Trophoblast cell (in vitro differentiated cells and primary cell): ENCODE results near the gene HNRNPA0.

Experiments used
- DNase-seq, 2 donors: peaks; one replicate each; pipeline ENCODE4 v3.0.0-alpha.2; 2016
- H2AFZ ChIP-seq: 2 replicates; pipeline ENCODE4 v1.6.1; 2013; ENCODE audit warnings: low read length, moderate library complexity, mild to moderate bottlenecking; ENCODE audit not compliant: insufficient read depth, poor library complexity
- H2AK5ac ChIP-seq: 2 replicates; pipeline ENCODE4 v1.6.1; 2013; ENCODE audit warnings: mild to moderate bottlenecking, low read length
- H2BK120ac ChIP-seq: 2 replicates; pipeline ENCODE4 v1.6.1; 2013; ENCODE audit warnings: low read length, mild to moderate bottlenecking, moderate library complexity; ENCODE audit not compliant: insufficient read depth, poor library complexity
- H2BK12ac ChIP-seq: 2 replicates; pipeline ENCODE4 v1.6.1; 2013; ENCODE audit warnings: mild to moderate bottlenecking, low read length, moderate library complexity
- H2BK5ac ChIP-seq: 2 replicates; pipeline ENCODE4 v1.6.1; 2013; ENCODE audit warnings: low read length, low read depth, moderate library complexity, mild to moderate bottlenecking; ENCODE audit not compliant: poor library complexity
- H3K14ac ChIP-seq: 2 replicates; pipeline ENCODE4 v1.6.1; 2013; ENCODE audit warnings: mild to moderate bottlenecking, low read length
- H3K18ac ChIP-seq: 2 replicates; pipeline ENCODE4 v1.6.1; 2013; ENCODE audit warnings: mild to moderate bottlenecking, low read length
- H3K23ac ChIP-seq: 2 replicates; pipeline ENCODE4 v1.6.1; 2013; ENCODE audit warnings: low read length
- H3K27ac ChIP-seq: 2 replicates; pipeline ENCODE4 v1.5.1; 2013; ENCODE audit warnings: low read depth, mild to moderate bottlenecking, inconsistent platforms, low read length, moderate library complexity
- H3K27me3 ChIP-seq: 2 replicates; pipeline ENCODE4 v1.6.1; 2013; ENCODE audit warnings: inconsistent platforms, mild to moderate bottlenecking, low read length, moderate library complexity; ENCODE audit not compliant: insufficient read depth
- H3K36me3 ChIP-seq, 2 experiments: 1 replicate in 1 of 2; 2 replicates in 1 of 2; pipeline ENCODE4 v1.6.1; 2013; ENCODE audit warnings: low read length in 2 of 2, mild to moderate bottlenecking in 2 of 2, moderate library complexity in 1 of 2; ENCODE audit not compliant: insufficient read depth in 2 of 2, control insufficient read depth in 1 of 2
- H3K4ac ChIP-seq: 2 replicates; pipeline ENCODE4 v1.6.1; 2013; ENCODE audit warnings: low read depth, mild to moderate bottlenecking, low read length, moderate library complexity
- H3K4me1 ChIP-seq, 2 experiments: 1 replicate in 1 of 2; 2 replicates in 1 of 2; pipeline ENCODE4 v1.6.1; 2013; ENCODE audit warnings: low read length in 2 of 2, mild to moderate bottlenecking in 2 of 2, moderate library complexity in 1 of 2; ENCODE audit not compliant: insufficient read depth in 2 of 2, control insufficient read depth in 1 of 2
- H3K4me2 ChIP-seq: 2 replicates; pipeline ENCODE4 v1.6.1; 2013; ENCODE audit warnings: inconsistent platforms, mild to moderate bottlenecking, low read length, moderate library complexity
- H3K4me3 ChIP-seq: 2 replicates; pipeline ENCODE4 v1.5.1; 2013; ENCODE audit warnings: mild to moderate bottlenecking, low read depth, low read length, inconsistent platforms
- H3K79me1 ChIP-seq: one replicate; pipeline ENCODE4 v1.6.1; 2013; ENCODE audit warnings: low read length
- H3K79me2 ChIP-seq: 2 replicates; pipeline ENCODE4 v1.6.1; 2013; ENCODE audit warnings: low read length, mild to moderate bottlenecking; ENCODE audit not compliant: control insufficient read depth, insufficient read depth, poor library complexity
- H3K9ac ChIP-seq: 2 replicates; pipeline ENCODE4 v1.6.1; 2013; ENCODE audit warnings: mild to moderate bottlenecking, low read length
- H3K9me3 ChIP-seq: 2 replicates; pipeline ENCODE4 v1.6.1; 2013; ENCODE audit warnings: low read depth, mild to moderate bottlenecking, control low read depth, inconsistent platforms, low read length; ENCODE audit not compliant: insufficient read depth
- H4K12ac ChIP-seq: 2 replicates; pipeline ENCODE4 v1.6.1; 2013; ENCODE audit warnings: low read depth, mild to moderate bottlenecking, low read length, moderate library complexity
- H4K8ac ChIP-seq: 2 replicates; pipeline ENCODE4 v1.6.1; 2013; ENCODE audit warnings: low read depth, mild to moderate bottlenecking, low read length, moderate library complexity
- H4K91ac ChIP-seq: one replicate; pipeline ENCODE4 v1.6.1; 2013; ENCODE audit warnings: low read depth, mild to moderate bottlenecking, low read length, moderate library complexity
- WGBS: extraction: QIAGEN DNeasy Blood & Tissue Kit; methylation state at CpG from one replicate; pipeline ENCODE4 v1.1.7; 2013; ENCODE audit warnings: missing lambda C conversion rate; ENCODE audit not compliant: insufficient read length, insufficient coverage; ENCODE audit errors: extremely low coverage; 5-methylcytosine and 5-hydroxymethylcytosine counted together

Gene HNRNPA0

GRCh38 chr5:137708062-137708461 is 46.1 kb downstream of the HNRNPA0 start:
- H3K18ac ChIP-seq, result no peak overlapping the region
- no peaks in the 10 kb centered on the region for H3K9me3 ChIP-seq
- H4K12ac ChIP-seq, result no peak overlapping the region
- H3K9ac ChIP-seq, result no peak overlapping the region
- H3K79me2 ChIP-seq, result no peaks in the 10 kb centered on the region
- WGBS, result no CpG with 5 or more reads among the region's 1 CpG
- no peak overlapping the region for H4K8ac ChIP-seq
- no peak for DNase-seq
- H3K4ac ChIP-seq, result no peak overlapping the region
- H3K36me3 ChIP-seq, result no peaks in the 10 kb centered on the region
- no peak overlapping the region for H4K91ac ChIP-seq
- no peak overlapping the region for H2BK12ac ChIP-seq
- no peak overlapping the region for H3K14ac ChIP-seq
- H3K79me1 ChIP-seq, result no peaks in the 10 kb centered on the region
- H2AFZ ChIP-seq, result no peak overlapping the region
- H3K4me1 ChIP-seq, result no peaks in the 10 kb centered on the region
- no peak overlapping the region for H3K23ac ChIP-seq
- no peak overlapping the region for H2AK5ac ChIP-seq
- H3K27ac ChIP-seq, result no peak overlapping the region
- no peaks in the 10 kb centered on the region for H3K27me3 ChIP-seq
- H3K4me2 ChIP-seq, result no peak overlapping the region
- H3K4me3 ChIP-seq, result no peak overlapping the region
- no peak overlapping the region for H2BK120ac ChIP-seq
- no peak overlapping the region for H2BK5ac ChIP-seq

- H4K12ac ChIP-seq, result no peak overlapping the region
- no peak overlapping the region for H3K18ac ChIP-seq
- H4K8ac ChIP-seq, result no peak overlapping the region
- no peak overlapping the region for H2BK5ac ChIP-seq
- H3K9ac ChIP-seq, result no peak overlapping the region
- no peak overlapping the region for H2BK12ac ChIP-seq
- H3K36me3 ChIP-seq, result no peaks in the 10 kb centered on the region
- H3K27me3 ChIP-seq, result no peaks in the 10 kb centered on the region
- no peak overlapping the region for H2AK5ac ChIP-seq
- H3K4me3 ChIP-seq, result no peak overlapping the region
- H2BK120ac ChIP-seq, result no peak overlapping the region
- no CpG with 5 or more reads among the region's 2 CpGs for WGBS
- no peak overlapping the region for H3K4me2 ChIP-seq
- no peaks in the 10 kb centered on the region for H3K4me1 ChIP-seq
- no peak overlapping the region for H3K27ac ChIP-seq
- H3K14ac ChIP-seq, result no peak overlapping the region
- DNase-seq, result no peak
- no peak overlapping the region for H2AFZ ChIP-seq
- H3K9me3 ChIP-seq, result no peaks in the 10 kb centered on the region
- H4K91ac ChIP-seq, result no peak overlapping the region
- H3K79me1 ChIP-seq, result no peaks in the 10 kb centered on the region
- H3K23ac ChIP-seq, result no peak overlapping the region
- H3K79me2 ChIP-seq, result no peaks in the 10 kb centered on the region
- no peak overlapping the region for H3K4ac ChIP-seq
These were observed 47.3 kb downstream of the HNRNPA0 start for GRCh38 chr5:137706841-137707240.

- H3K4me2 ChIP-seq, result no peak overlapping the region
- H3K9ac ChIP-seq, result no peak overlapping the region
- no peak overlapping the region for H3K27ac ChIP-seq
These were observed 49.1 kb downstream of the HNRNPA0 start for GRCh38 chr5:137705106-137705505.

GRCh38 chr5:137703565-137703964 is 50.6 kb downstream of the HNRNPA0 start:
- H3K79me2 ChIP-seq, result no peaks in the 10 kb centered on the region
- WGBS, result no CpG with 5 or more reads among the region's 5 CpGs

More at GRCh38 chr5:137705106-137705505, 49.1 kb downstream of the HNRNPA0 start:
- Histone ChIP-seq H4K91ac (no peak overlapping the region), H3K79me1 (no peaks in the 10 kb centered on the region), H3K14ac (no peak overlapping the region), H3K18ac (no peak overlapping the region), H3K4me3 (no peak overlapping the region), H4K12ac (no peak overlapping the region), H3K36me3 (no peaks in the 10 kb centered on the region), H3K4me1 (no peaks in the 10 kb centered on the region), H3K23ac (no peak overlapping the region), H3K4ac (no peak overlapping the region), H3K27me3 (no peaks in the 10 kb centered on the region), H2BK12ac (no peak overlapping the region), H2AFZ (no peak overlapping the region), H2BK5ac (no peak overlapping the region), H4K8ac (no peak overlapping the region), H2BK120ac (no peak overlapping the region), H2AK5ac (no peak overlapping the region), H3K9me3 (no peaks in the 10 kb centered on the region), H3K79me2 (no peaks in the 10 kb centered on the region)
- DNase-seq, result no peak

More at GRCh38 chr5:137703565-137703964, 50.6 kb downstream of the HNRNPA0 start:
- H2BK12ac ChIP-seq, result no peak overlapping the region
- no peak overlapping the region for H3K9ac ChIP-seq
- H3K79me1 ChIP-seq, result no peaks in the 10 kb centered on the region
- H2AK5ac ChIP-seq, result no peak overlapping the region
- no peak overlapping the region for H3K27ac ChIP-seq
- H3K27me3 ChIP-seq, result no peaks in the 10 kb centered on the region
- DNase-seq, result no peak
- H2BK5ac ChIP-seq, result no peak overlapping the region
- no peak overlapping the region for H2BK120ac ChIP-seq
- H3K36me3 ChIP-seq, result no peaks in the 10 kb centered on the region
- H3K4me1 ChIP-seq, result peaks cover 0 to 4% of the 10 kb centered on the region in 2 experiments
- no peak overlapping the region for H2AFZ ChIP-seq
- no peak overlapping the region for H3K18ac ChIP-seq
- H3K4me2 ChIP-seq, result no peak overlapping the region
- no peak overlapping the region for H4K91ac ChIP-seq
- no peak overlapping the region for H4K8ac ChIP-seq
- no peak overlapping the region for H4K12ac ChIP-seq
- no peak overlapping the region for H3K14ac ChIP-seq
- no peak overlapping the region for H3K4ac ChIP-seq
- H3K23ac ChIP-seq, result no peak overlapping the region
- H3K9me3 ChIP-seq, result no peaks in the 10 kb centered on the region
- H3K4me3 ChIP-seq, result no peak overlapping the region
